Endothelial cell of hepatic sinusoid (primary cell): ENCODE results near the gene UTP15.

Source experiments
- in situ Hi-C: cut with HindIII; loops from 2 replicates; pipeline ENCODE4 v1.10.0; 2017; ENCODE audit warnings: low sequenced_read_pairs

Gene UTP15

GRCh38 chr5:73619606-73620333 lies 54.2 kb downstream of the UTP15 start:
- in situ Hi-C loops, result no loop called here

GRCh38 chr5:73620334-73620687 lies 54.8 kb downstream of the UTP15 start:
- in situ Hi-C loops, result no loop called here

- in situ Hi-C loops, result no loop called here
Measured at GRCh38 chr5:73623060-73623459, 57.5 kb downstream of the UTP15 start.

GRCh38 chr5:73623901-73624404 lies 58.4 kb downstream of the UTP15 start:
- in situ Hi-C loops, result no loop called here

- in situ Hi-C loops, result no loop called here
Measured at GRCh38 chr5:73624888-73625287, 59.3 kb downstream of the UTP15 start.

GRCh38 chr5:73625372-73625943 lies 59.9 kb downstream of the UTP15 start:
- in situ Hi-C loops, result no loop called here

- in situ Hi-C loops, result no loop called here
Measured at GRCh38 chr5:73625944-73626811, 60.6 kb downstream of the UTP15 start, which contains the start of gene ARHGEF28. Gene ARHGEF28 (plus strand): TSS chr5:73626196. CDS start chr5:73684852, 58,656 bp downstream.

- in situ Hi-C loops, result no loop called here
Measured at GRCh38 chr5:73626814-73627313, 61.3 kb downstream of the UTP15 start.

- in situ Hi-C loops, result no loop called here
Measured at GRCh38 chr5:73629456-73629855, 63.9 kb downstream of the UTP15 start.

GRCh38 chr5:73630765-73631164 lies 65.2 kb downstream of the UTP15 start:
- in situ Hi-C loops, result no loop called here

GRCh38 chr5:73631500-73631899 lies 66.0 kb downstream of the UTP15 start:
- in situ Hi-C loops, result no loop called here
